CD4-positive, alpha-beta T cell treated with Interleukin-4 for 4 hours (primary cell): ENCODE results near the gene PISD.

Experiments
- DNase-seq: peaks from one replicate; pipeline ENCODE4 v3.0.0-alpha.2; 2020

Gene PISD

GRCh38 chr22:31652088-31652487 is 9.9 kb downstream of the PISD start:
- DNase-seq, result no peak

- no peak for DNase-seq
These were observed 10.4 kb downstream of the PISD start for GRCh38 chr22:31651664-31652063.

DNA sequence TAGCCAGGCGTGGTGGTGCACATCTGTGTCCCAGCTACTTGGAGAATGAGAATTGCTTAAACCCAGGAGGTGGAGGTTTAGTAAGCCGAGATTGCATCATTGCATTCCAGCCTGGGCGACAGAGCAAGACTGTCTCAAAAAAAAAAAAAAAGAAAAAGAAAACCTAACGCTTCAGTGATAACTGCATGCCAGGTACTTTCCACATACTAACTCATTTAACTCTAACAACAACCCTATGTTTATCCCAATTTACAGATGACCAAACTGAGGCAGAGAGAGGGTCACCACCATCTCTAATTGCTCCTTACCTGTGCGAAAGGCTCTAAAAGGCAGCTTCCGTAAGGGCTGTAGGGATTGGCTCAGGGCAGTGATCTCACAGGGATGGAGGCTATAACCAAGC is 11.6 kb downstream of the PISD start:
- no peak for DNase-seq

- DNase-seq, result no peak
These were observed 14.3 kb downstream of the PISD start for GRCh38 chr22:31647523-31648320.

DNA sequence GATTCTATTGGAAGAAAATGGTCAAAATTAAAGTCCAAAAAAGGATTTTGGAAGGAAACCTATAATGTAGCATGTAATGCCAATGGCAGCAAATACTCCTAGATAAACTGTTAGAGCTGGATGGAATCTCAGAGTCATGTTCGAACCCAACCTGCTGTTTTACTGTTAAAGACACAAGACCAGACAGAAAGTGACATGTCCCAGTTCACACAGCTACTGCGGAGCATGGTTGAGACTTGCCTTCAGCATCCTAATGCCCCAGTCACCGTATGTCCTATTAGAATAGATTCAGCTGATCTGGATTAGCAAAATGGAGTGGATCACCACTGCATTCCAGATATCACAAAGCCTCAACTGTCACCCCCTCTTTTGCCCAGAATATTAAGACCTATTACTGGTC is 14.9 kb downstream of the PISD start:
- DNase-seq, result no peak

DNA sequence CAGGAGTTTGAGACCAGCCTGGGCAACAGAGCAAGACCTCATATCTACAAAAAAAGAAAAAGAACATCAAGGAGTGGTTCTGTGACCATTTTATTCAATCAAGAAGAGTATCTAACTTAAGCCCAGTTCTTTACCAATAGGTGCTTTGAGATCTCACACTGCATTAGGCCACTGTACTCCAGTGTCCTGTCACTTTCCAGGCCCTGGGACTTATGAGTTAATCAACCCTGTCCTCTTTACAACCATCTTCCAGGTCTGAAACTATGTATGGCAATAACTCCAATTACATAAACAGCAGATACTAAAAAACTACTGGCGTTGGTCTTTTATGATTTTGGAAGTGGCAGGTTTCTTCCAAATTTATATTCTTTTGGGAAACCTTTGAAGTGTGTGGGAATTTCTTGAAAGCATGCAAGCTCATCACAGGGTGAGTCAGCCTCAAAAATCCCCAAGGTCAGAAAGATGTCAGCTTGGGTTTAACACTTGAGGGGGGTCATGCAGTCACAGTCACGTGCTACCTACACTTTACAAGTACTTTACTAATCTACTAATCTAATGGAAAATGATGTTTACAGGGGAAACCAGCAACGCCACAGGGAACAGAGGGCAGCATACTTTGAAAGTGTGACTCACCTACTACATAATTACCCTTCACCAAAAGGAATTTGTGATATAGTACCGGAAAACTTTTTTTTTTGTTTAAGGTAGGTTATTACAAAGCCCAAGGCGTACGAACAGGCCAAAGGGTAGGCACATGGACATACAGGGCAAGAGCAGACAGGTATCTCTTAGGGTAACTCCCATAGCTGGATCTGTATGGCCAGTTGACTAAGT is 15.6 kb downstream of the PISD start:
- DNase-seq, result peak; percentile 48

DNA sequence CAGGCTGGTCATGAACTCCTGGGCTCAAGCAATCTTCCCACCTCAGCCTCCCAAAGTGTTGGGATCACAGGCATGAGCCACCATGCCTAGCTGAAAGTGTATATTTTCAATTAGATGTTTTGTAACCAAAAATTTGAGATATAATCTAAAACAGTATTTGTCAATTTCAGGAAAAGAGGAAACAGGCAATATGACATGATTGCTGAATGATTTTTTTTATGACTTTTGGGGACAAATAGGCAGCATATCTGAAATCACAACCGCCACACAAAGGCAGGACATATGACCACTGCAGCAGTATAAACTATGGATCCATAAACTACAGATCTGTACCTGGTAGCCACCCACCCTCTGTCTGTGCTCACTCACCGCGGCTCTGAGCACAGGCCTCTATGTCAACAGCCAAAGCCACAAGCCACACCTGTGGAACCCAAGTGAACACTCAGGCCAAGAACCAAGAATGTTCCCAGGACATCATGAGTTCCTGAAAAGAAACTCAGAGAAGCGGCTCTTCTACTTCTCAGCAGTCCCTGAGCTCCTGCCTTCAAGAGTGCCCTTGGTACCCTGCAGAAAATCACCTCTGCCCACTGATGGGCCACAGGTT is 22.5 kb downstream of the PISD start:
- no peak for DNase-seq

- DNase-seq, result no peak
These were observed 24.0 kb downstream of the PISD start for GRCh38 chr22:31637891-31638618.

DNA sequence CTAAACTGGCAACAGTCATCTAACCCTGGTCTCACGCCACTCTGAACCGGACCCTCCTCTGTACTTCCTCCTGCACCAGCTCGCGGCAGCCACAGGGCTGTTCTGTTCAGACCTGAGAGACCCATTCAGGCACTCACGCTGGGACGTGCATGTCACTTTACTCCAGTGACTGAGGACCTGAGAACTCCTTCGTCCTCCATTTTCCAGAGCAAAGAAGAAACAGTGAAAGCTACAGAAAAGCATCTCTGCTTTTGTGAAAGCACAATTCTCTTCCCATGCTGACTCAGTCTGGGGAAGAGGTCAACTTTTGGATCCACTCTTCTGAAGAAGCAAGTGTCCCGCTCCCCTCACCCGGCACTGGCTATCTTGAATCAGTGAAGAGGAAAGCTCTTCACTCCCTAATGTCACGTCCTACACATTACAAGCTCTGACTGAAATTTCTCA is 24.5 kb downstream of the PISD start:
- no peak for DNase-seq

GRCh38 chr22:31635638-31636306 is 26.2 kb downstream of the PISD start:
- DNase-seq, result no peak

DNA sequence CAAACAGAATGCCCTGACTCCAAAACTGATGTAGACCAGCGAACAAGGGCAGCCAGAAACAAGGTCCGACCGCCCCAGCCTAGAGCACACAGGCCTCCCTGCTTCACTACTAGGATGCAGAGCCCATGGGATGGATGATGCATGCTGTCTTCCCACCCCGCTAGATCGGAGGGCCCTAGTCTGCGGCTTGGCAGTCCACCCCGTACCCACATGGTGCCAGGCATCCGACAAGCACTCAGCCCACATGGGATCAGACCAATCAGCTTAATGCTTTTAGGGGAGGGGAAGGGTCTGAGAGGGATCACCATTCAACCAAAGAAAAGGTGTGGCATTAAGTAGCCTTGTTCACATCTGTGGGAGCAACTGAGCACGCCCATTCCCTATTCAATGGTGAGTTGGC is 30.6 kb downstream of the PISD start:
- no peak for DNase-seq

- DNase-seq, result peak; percentile 84
These were observed 31.4 kb downstream of the PISD start for GRCh38 chr22:31630331-31631329.

- no peak for DNase-seq
These were observed 32.3 kb downstream of the PISD start for GRCh38 chr22:31629741-31630184.

DNA sequence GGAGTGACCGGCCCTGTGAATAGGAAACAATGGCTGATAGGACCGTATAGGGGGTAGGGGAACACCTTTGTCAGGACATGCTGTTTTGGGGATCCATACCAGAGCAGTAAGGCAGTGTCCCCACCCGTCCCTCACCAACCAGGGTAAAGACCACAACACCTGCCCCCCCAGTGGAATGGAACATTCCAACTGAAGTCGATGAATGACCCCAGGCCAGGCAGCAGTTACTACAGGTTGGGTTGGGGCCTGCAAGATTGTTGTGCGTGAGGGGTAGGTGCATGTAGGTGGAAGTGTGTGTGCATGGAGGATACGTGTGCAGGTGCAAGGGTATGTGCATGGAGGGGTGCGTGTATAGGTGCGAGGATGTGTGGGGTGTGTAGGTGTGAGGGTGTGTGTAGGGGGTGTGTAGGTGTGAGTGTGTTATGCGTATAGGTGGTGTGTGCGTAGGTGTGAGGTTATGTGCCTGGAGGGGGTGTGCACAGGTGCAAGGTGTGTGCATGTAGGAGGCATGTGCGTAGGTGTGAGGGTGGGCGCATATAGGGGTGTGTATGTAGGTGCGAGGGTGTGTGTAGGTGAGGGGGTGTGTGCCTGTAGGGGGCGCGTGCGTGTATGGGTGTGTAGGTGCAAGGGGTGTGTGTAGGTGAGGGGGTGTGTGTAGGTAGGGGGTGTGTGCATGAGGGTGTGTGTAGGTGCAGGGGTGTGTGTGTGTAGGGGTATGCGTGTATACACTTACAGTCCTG is 32.9 kb downstream of the PISD start:
- no peak for DNase-seq

DNA sequence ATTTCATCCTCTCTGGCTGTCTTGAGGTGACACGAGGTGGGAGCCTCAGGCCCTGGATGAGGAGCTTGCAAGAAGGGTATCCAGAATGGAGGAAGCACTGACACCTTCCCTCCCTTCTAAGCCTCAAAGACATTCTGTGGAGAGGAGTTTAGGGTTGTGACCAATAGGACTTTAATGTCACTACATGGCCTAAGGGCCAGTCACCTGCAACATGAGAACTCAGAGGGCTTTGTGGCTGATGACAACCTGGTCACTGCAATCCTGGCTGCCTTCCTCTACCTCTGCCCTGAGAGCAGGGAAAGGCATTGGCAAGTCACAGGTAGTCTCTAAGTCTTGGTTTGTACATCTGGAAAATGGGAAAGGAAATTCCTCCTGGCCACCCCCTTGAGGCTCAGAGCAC is 33.7 kb downstream of the PISD start:
- no peak for DNase-seq

DNA sequence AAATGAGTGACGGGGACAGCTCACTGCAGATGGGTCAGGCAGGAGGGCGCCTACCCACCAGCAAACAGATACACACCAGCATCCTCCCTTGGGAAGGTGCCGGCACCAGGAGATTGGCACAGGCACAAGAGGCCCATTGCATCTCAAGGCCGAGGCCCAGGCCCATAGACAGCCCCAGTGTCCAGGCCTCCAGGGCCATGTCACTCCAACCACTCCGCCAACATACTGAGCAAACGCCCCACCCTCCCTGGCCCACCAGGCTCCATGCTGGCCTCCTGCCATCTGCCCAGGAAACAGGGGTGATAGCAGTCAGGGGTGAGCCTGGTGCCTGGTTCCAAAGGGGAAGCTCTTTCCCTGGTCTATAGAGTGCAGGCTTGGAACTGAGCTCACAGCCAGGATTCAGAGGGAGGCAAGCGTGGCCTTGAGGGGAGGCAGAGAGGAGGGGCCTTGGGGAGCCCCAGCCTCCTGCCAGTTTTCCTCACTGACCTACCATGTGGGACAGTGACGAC is 34.7 kb downstream of the PISD start:
- DNase-seq, result no peak

DNA sequence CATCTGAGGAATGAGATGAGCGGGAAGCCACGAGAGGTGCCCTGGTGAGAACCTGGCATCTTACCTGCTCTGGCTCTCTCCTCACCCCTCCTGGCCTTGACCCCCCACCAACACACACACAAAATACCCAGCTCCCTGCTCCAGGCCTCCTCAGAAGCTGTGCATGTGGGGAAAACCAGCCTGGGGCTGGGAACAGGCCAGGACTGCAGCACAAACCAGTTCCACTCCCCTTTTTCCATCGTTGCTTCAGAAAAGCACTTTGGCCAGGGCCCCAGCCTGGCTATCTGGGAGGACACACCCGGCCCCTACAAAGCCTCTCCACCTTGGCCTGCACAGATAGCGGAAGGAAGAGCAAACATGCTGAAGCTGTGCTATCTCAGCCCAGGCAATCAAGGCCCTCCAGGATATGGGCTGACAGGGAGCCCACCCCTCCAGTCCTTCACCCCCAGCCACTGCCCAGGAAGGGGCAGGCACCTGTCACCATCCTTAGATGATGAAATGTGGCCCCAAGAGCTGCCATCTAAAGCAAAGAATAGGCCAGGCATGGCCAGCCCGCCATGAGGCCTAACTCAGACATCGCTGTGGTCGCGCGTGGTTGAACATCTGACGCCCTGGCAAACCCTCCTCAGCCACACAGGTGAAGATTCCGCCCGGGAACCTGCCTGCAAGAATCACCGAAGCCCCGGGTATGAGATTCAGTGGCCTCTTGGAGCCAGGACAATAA is 35.4 kb downstream of the PISD start:
- no peak for DNase-seq

GRCh38 chr22:31625661-31626426 is 36.2 kb downstream of the PISD start:
- no peak for DNase-seq

DNA sequence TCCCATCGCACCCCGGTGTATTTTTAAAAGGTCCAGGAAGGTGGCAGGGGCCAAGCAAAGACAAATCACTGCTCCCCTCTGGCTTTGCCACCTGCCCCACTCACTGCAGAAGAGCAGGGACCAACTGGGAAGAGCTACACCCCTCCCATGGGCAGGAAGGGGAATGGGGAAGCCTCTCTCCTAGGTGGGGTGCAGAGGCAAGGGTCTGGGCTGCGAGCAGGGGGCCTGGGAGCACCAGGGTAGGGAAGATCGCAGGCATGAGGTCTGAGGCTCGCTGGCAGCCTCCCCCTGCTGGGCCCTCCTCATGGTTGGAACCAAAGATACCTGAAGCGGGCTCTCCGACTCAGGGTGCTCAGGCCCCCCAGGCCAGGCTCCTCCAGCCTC is 36.8 kb downstream of the PISD start:
- DNase-seq, result no peak
